Stimulated activated CD4-positive, alpha-beta T cell treated with anti-CD3 and anti-CD28 coated beads, Interleukin-1b, Interleukin-23, amount 100 ng/mL, for 4 hours (primary cell): ENCODE results near the gene MPV17.
"Not testable (repeated sequence)": the region's sequence is repeated elsewhere in the genome, so short reads cannot be mapped to it uniquely, and the experiment has no call there.

Experiments
- DNase-seq, 2 donors: peaks; one replicate each; pipeline ENCODE4 v3.0.0-alpha.2; 2020; ENCODE audit warnings: low read depth in 2 of 2

MPV17 gene

DNA sequence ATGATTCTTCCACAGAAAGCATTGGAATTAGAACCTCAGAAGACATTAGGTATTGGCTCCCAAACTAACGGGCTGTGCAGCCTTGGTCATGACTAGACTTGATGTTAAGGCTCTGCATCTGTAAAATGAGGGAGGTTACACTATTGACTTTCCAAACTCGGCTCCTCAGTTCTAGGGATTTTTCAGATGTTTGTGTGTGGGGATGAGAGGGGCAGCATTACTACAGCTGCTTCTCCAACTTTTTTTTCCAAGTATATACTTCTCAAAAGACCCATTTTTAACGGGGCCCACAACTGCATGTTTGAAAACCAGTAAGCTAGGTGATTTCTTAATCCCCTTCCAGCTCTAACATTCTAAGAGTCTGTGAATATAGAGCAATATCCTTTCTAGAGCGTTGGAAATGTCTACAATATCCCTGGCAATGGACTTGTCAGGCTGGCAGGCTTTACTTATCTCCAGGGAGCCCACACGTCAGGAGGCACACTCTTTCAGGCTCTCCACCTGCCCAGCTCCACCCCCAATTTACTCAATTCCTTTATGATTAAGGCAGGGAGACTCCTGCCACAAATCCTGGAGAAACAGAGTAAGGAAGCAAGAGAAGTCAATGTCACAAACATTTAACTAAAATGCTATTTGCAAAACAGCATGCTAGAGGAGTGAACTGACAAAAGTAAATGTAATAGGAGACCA is 844 bp upstream of the MPV17 start:
- DNase-seq, result no peak

DNA sequence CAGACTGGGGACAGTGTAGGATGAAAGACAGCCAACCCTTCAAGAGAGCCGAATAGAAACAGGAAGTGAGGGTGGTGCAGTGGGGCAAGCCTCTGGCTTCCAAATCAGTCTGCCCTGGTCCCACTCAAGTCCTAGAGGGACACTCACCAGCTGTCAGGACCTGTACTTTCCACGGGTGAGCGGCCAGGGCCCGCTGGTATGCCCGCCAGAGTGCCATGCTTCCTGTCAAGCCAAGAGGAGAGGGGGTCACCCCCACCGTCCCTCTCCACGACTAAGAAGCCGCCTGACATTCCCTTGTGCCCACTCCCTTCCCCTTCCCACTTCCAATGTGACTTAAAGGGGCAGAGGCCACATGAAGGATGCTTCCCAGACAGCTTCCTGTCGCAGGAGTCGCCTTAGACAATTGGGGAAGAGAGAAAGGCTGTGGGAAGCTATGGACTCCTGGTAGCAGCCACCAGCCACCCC is 564 bp downstream of the MPV17 start:
- DNase-seq, result no peak

- no peak for DNase-seq
Measured at GRCh38 chr2:27320958-27321543, 1.8 kb downstream of the MPV17 start.

DNA sequence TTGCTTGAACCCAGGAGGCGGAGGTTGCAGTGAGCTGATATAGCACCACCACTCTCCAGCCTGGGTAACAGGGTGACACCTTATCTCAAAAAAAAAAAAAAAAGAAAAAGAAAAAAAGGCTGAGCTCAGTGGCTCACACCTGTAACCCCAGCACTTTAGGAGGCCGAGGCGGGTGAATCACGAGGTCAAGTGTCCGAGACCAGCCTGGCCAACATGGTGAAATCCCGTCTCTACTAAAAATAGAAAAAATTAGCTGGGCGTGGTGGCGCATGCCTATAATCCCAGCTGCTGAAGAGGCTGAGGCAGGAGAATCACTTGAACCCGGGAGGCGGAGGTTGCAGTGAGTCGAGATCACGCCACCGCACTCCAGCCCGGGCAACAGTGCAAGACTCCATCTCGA is 3.1 kb downstream of the MPV17 start:
- DNase-seq, result not testable (repeated sequence)

- no peak for DNase-seq
Measured at GRCh38 chr2:27316655-27317412, 6.1 kb downstream of the MPV17 start.

DNA sequence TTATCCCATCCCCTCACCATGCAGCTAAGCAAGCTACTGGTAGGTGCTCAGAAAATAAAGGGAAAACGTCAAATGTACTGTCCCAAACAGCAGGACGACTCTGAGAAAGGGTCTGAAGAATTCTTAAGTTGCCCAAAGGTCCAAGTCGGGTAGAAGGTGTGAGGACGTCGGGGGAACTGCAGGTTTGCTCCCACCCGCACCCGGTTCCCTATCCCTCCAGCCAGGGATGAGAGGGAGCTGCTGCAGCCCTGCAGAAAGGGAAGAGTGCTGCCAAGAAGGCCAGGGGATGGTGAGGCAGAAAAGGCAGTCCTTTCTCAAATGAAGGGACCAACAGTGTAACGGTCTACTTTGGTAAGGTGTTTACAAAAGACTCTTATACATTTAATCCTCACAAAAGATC is 7.8 kb downstream of the MPV17 start:
- DNase-seq, result no peak

- no peak for DNase-seq
Measured at GRCh38 chr2:27314709-27315108, 8.2 kb downstream of the MPV17 start.

DNA sequence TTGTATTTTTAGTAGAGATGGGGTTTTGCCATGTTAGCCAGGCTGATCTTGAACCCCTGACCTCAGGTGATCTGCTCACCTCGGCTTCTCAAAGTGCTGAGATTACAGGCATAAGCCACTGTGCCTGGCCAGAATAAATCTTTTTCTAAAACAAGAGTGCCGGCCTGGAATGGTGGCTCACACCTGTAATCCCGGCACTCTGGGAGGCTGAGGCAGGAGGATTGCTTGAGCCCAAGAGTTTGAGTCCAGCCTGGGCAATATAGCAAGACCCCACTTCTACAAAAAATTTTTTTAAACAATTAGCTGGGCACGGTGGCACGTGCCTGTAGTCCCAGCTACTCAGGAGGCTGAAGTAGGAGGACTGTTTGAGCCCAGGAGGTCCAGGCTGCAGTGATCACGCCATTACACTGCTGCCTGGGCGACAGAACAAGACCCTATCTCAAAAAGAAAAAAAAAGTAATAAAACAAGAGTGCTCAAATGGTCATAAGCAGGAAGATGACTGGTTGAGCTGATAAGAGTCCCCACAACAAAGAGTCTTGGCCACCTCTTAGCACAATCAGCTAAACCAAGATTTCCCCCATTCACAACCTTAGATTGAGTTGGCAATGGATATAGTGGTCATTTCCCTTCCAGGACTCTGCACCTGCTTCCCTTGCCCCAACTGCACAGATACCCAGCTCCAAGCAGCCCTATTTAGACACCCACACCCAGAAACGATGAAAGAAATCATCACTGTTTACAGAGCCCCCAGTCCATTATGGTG is 8.8 kb downstream of the MPV17 start:
- no peak for DNase-seq

- DNase-seq, result no peak
Measured at GRCh38 chr2:27312152-27312551, 10.7 kb downstream of the MPV17 start.

GRCh38 chr2:27309651-27310050 is 13.2 kb downstream of the MPV17 start:
- no peak for DNase-seq

- no peak for DNase-seq
Measured at GRCh38 chr2:27308359-27308881, 14.5 kb downstream of the MPV17 start, which contains the start of gene UCN. Gene UCN, minus strand, starts transcription at chr2:27308445. Its CDS starts 550 bp downstream, at chr2:27307895.

- no peak for DNase-seq
Measured at GRCh38 chr2:27307545-27308358, 15.1 kb downstream of the MPV17 start.

- DNase-seq, result no peak
Measured at GRCh38 chr2:27307287-27307544, 15.7 kb downstream of the MPV17 start.

GRCh38 chr2:27306573-27307286 is 16.2 kb downstream of the MPV17 start:
- DNase-seq, result peak; percentile 21 to 38

DNA sequence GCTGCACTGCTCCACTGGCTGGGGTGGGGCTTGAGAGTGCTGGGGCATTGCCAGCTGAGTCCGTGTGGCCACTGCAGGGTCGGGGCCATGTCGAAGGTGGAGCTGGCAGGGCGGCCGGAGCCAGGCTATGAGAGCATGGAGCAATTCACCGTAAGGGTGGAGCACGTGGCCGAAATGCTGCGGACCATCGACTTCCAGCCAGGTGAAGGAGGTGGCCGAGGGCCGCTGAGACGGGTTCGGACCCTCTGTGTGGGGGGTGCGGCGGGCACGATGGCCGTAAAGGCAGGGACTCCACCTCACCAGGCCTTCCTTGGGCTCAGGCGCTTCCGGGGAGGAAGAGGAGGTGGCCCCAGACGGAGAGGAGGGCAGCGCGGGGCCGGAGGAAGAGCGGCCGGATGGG is 16.8 kb downstream of the MPV17 start:
- no peak for DNase-seq

GRCh38 chr2:27305516-27305915 is 17.4 kb downstream of the MPV17 start:
- no peak for DNase-seq

DNA sequence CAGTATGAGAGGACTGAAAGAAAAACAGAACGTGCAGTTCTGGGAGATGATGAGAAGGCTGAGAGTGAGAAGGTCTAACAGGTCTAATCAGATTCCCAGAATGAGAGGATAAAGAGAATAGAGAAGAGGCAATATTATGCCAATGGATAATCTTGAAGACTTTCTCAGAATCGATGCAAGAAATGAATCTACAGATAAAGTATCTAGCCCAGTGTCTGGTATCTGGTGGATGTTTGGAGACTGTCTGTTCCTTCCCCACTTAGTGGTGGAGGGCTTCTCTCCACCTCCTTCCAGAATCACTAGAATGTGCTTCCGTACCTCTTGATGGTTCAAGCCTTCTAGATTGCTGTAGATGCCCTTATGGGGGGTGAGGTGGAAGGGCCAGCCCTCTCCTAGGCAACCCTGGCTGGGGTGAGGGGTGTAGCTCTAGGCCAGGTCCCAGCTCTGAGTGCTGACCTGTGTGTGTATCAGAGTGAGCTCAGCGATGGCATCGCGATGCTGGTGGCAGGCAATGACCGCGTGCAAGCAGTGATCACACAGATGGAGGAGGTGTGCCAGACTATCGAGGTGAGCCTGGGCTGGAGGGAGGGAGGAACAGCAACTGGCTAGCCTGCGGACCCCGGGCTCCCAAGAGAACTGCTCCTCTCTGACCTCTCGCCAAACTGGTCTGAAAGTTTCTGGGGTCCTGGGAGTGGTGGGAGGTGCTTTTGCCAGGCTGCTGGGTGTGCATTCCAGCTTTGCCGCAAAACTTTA is 18.2 kb downstream of the MPV17 start:
- DNase-seq, result no peak

DNA sequence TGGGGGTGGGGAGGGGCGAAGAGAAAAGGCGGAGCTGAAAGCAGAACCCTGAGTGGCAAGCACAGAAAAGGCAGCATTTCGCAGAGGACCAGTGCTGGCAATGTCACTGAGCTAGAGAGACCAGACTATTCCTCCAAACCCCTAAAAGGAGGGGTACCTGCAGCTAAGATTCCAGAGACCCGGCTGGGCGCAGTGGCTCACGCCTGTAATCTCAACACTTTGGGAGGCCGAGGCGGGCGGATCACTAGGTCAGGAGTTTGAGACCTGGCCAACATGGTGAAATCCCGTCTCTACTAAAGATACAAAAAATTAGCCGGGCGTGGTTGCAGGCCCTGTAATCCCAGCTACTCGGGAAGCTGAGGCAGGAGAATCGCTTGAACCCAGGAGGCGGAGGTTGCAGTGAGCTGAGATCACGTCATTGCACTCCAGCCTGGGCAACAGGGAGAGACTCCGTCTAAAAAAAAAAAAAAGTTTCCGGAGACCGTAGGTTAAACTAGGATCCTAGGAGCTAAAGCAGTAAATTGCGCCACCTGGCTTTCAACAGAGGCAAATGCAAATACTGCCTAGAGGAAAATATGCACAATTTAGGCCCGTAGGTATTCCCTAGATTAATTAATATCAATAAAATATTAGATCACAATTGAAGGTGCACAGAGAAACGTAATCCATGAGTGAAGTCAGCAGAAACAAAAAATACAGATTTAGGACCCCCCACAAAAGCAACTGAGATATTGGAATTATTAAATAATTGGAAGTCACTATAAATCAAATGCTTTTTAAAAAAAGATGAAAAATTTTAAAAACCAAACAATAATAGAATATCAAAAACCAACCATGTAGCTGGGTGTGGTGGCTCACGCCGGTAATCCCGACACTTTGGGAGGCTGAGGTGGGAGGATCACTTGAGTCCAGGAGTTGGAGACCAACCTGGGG is 19.5 kb downstream of the MPV17 start:
- peak in 1 of 2 donors; percentile 39 for DNase-seq

DNA sequence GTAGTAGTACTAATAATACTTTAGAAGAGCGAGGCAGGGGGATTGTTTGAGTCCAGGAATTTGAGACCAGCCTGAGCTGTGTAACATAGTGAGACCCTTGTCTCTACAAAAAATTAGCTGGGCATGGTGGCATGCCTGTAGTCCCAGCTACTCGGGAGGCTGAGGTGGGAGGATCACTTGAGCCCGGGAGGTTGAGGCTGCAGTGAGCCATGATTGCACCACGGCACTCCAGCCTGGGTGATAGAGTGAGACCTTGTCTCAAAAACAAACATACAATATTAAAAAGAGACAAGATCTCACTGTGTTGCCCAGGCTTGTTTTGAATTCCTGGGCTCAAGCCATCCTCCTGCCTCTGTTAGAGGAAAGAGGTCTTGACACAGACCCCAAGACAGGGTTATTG is 22.3 kb downstream of the MPV17 start:
- DNase-seq, result not testable (repeated sequence)
